Activated naive CD8-positive, alpha-beta T cell treated with anti-CD3 and anti-CD28 coated beads, Interleukin-2, amount 10 ng/mL, durations not matched to agents 7 days and 5 days (primary cell): Measurements from ENCODE around the gene RAB26. TPM values are rescaled to one million over a fixed set of nuclear protein-coding genes. Genes with fewer than 3 reads are reported as not detected.
"Not testable (repeated sequence)": the region's sequence is repeated elsewhere in the genome, so short reads cannot be mapped to it uniquely, and the experiment has no call there.

ENCODE experiments used
- ATAC-seq: fragments of 150-1000 bp; cut with Tn5 transposase; one replicate; pipeline ENCODE4 v1.10.0; 2021; ENCODE audit warnings: low read depth, moderate library complexity
- POLR2A ChIA-PET: fragments of 350-600 bp; sonication (Branson Sonifier 250); formaldehyde crosslinking; loops from one replicate; lab custom pipeline; 2021; ENCODE audit warnings: antibody characterized with exemption; lab: Charles Lee
- DNase-seq: peaks from one replicate; pipeline ENCODE4 v3.0.0; 2021
- H3K27ac Mint-ChIP-seq: one replicate; pipeline ENCODE4 v1.8.0; 2022; ENCODE audit warnings: mild to moderate bottlenecking, mixed read lengths
- H3K27me3 Mint-ChIP-seq: one replicate; pipeline ENCODE4 v1.8.0; 2022; ENCODE audit warnings: mild to moderate bottlenecking, moderate library complexity, mixed read lengths
- H3K36me3 Mint-ChIP-seq: one replicate; pipeline ENCODE4 v1.8.0; 2021; ENCODE audit warnings: mild to moderate bottlenecking, mixed read lengths
- H3K4me1 Mint-ChIP-seq: one replicate; pipeline ENCODE4 v1.8.0; 2021; ENCODE audit warnings: mixed read lengths
- H3K4me3 Mint-ChIP-seq: one replicate; pipeline ENCODE4 v1.8.0; 2022; ENCODE audit warnings: mild to moderate bottlenecking, moderate library complexity, mixed read lengths
- H3K9me3 Mint-ChIP-seq: one replicate; pipeline ENCODE4 v1.8.0; 2021; ENCODE audit warnings: mixed read lengths
- total RNA-seq, 2 experiments: library from RNA; stranded (reverse); gene quantifications; one replicate each; pipeline ENCODE4 v1.2.3, GENCODE V29; 2021

Gene RAB26
- total RNA-seq, 2 experiments from 2014 or later: 0.40 to 0.69 TPM

- H3K36me3 Mint-ChIP-seq, H3K4me3 Mint-ChIP-seq, H3K9me3 Mint-ChIP-seq, POLR2A ChIA-PET, DNase-seq, H3K27me3 Mint-ChIP-seq, H3K27ac Mint-ChIP-seq, H3K4me1 Mint-ChIP-seq, ATAC-seq: not testable (repeated sequence)
Measured at GRCh38 chr16:2111009-2111353, 37.4 kb upstream of the RAB26 start.

GRCh38 chr16:2111412-2112335 is 36.8 kb upstream of the RAB26 start:
- H3K4me1 Mint-ChIP-seq, H3K36me3 Mint-ChIP-seq, POLR2A ChIA-PET, H3K27me3 Mint-ChIP-seq, H3K27ac Mint-ChIP-seq, H3K4me3 Mint-ChIP-seq, DNase-seq, H3K9me3 Mint-ChIP-seq, ATAC-seq: not testable (repeated sequence)

- H3K36me3 Mint-ChIP-seq, H3K4me3 Mint-ChIP-seq, H3K9me3 Mint-ChIP-seq, H3K27me3 Mint-ChIP-seq, H3K4me1 Mint-ChIP-seq, DNase-seq, H3K27ac Mint-ChIP-seq, POLR2A ChIA-PET, ATAC-seq: not testable (repeated sequence)
Measured at GRCh38 chr16:2112539-2113106, 35.8 kb upstream of the RAB26 start.

GRCh38 chr16:2114225-2114624 is 34.2 kb upstream of the RAB26 start:
- H3K9me3 Mint-ChIP-seq, H3K4me1 Mint-ChIP-seq, ATAC-seq, H3K36me3 Mint-ChIP-seq, POLR2A ChIA-PET, H3K4me3 Mint-ChIP-seq, DNase-seq, H3K27me3 Mint-ChIP-seq, H3K27ac Mint-ChIP-seq: not testable (repeated sequence)

- H3K4me3 Mint-ChIP-seq, POLR2A ChIA-PET, H3K27ac Mint-ChIP-seq, DNase-seq, H3K36me3 Mint-ChIP-seq, H3K9me3 Mint-ChIP-seq, ATAC-seq, H3K4me1 Mint-ChIP-seq, H3K27me3 Mint-ChIP-seq: not testable (repeated sequence)
Measured at GRCh38 chr16:2114885-2115590, 33.4 kb upstream of the RAB26 start.

GRCh38 chr16:2115591-2115973 is 32.8 kb upstream of the RAB26 start:
- Mint-ChIP-seq H3K27me3 (no peaks in the 10 kb centered on the region), H3K9me3 (no peaks in the 10 kb centered on the region), H3K36me3 (peaks cover 1% of the 10 kb centered on the region), H3K4me1 (no peaks in the 10 kb centered on the region), H3K4me3 (no peak overlapping the region), H3K27ac (no peak overlapping the region)
- POLR2A ChIA-PET: no interaction called here
- DNase-seq (no peak), ATAC-seq (no peak)

- ATAC-seq, H3K27ac Mint-ChIP-seq, H3K36me3 Mint-ChIP-seq, H3K4me1 Mint-ChIP-seq, H3K27me3 Mint-ChIP-seq, H3K4me3 Mint-ChIP-seq, H3K9me3 Mint-ChIP-seq, DNase-seq, POLR2A ChIA-PET: not testable (repeated sequence)
Measured at GRCh38 chr16:2116428-2116827, 32.0 kb upstream of the RAB26 start.

- H3K27ac Mint-ChIP-seq, H3K4me3 Mint-ChIP-seq, H3K36me3 Mint-ChIP-seq, DNase-seq, H3K4me1 Mint-ChIP-seq, H3K27me3 Mint-ChIP-seq, H3K9me3 Mint-ChIP-seq, ATAC-seq, POLR2A ChIA-PET: not testable (repeated sequence)
Measured at GRCh38 chr16:2117341-2117740, 31.1 kb upstream of the RAB26 start.

GRCh38 chr16:2117960-2118722 is 30.3 kb upstream of the RAB26 start:
- DNase-seq, H3K9me3 Mint-ChIP-seq, H3K4me3 Mint-ChIP-seq, ATAC-seq, H3K4me1 Mint-ChIP-seq, H3K27me3 Mint-ChIP-seq, POLR2A ChIA-PET, H3K27ac Mint-ChIP-seq, H3K36me3 Mint-ChIP-seq: not testable (repeated sequence)

- DNase-seq, H3K36me3 Mint-ChIP-seq, H3K27ac Mint-ChIP-seq, H3K4me3 Mint-ChIP-seq, H3K9me3 Mint-ChIP-seq, POLR2A ChIA-PET, ATAC-seq, H3K4me1 Mint-ChIP-seq, H3K27me3 Mint-ChIP-seq: not testable (repeated sequence)
Measured at GRCh38 chr16:2121325-2121724, 27.1 kb upstream of the RAB26 start.

GRCh38 chr16:2121853-2122252 is 26.6 kb upstream of the RAB26 start:
- Mint-ChIP-seq H3K4me3 (no peak overlapping the region), H3K36me3 (no peaks in the 10 kb centered on the region), H3K27ac (no peak overlapping the region), H3K9me3 (no peaks in the 10 kb centered on the region), H3K27me3 (no peaks in the 10 kb centered on the region), H3K4me1 (no peaks in the 10 kb centered on the region)
- no peak for ATAC-seq
- POLR2A ChIA-PET: no interaction called here
- no peak for DNase-seq

GRCh38 chr16:2122429-2122828 is 26.0 kb upstream of the RAB26 start:
- Mint-ChIP-seq H3K4me3 (no peak overlapping the region), H3K27ac (no peak overlapping the region), H3K4me1 (no peaks in the 10 kb centered on the region), H3K36me3 (no peaks in the 10 kb centered on the region), H3K9me3 (no peaks in the 10 kb centered on the region), H3K27me3 (no peaks in the 10 kb centered on the region)
- POLR2A ChIA-PET: no interaction called here
- DNase-seq (no peak), ATAC-seq (no peak)

GRCh38 chr16:2122934-2123683 is 25.3 kb upstream of the RAB26 start:
- H3K27me3 Mint-ChIP-seq, H3K4me3 Mint-ChIP-seq, H3K4me1 Mint-ChIP-seq, ATAC-seq, H3K36me3 Mint-ChIP-seq, H3K9me3 Mint-ChIP-seq, POLR2A ChIA-PET, DNase-seq, H3K27ac Mint-ChIP-seq: not testable (repeated sequence)
